ENCODE results near the gene ERICH4. TPM values are rescaled to one million over a fixed set of nuclear protein-coding genes. Genes with fewer than 3 reads are reported as not detected.

ERICH4 gene
- total RNA-seq, 1 donor from 2014 or later: not detected

DNA sequence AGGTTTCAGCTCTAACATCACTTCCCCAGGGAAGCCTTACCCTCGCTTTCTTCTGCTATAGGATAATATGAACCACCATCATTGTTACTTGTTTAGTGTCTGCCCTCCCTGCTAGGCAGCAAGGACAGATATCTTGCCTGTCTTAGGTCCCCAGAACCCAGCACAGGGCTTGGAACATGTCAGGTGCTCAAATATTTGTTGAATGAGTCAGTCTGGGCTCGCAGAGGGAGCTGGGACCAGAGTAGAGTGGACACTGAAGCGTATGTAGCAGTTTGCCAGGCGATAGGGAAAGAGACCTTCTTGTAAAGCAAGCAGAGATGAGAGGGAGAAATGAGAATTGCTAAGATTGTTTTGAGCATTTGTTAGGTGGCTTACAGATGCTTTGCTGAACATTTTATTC, 33.7 kb upstream of the ERICH4 start:
- peak; percentile 40 for DNase-seq (ENCODE audit: low read depth)
- no peak overlapping the region for H3K4me3 ChIP-seq (ENCODE audit: low read depth, low read length)
- TF ChIP-seq, protein P1, sequence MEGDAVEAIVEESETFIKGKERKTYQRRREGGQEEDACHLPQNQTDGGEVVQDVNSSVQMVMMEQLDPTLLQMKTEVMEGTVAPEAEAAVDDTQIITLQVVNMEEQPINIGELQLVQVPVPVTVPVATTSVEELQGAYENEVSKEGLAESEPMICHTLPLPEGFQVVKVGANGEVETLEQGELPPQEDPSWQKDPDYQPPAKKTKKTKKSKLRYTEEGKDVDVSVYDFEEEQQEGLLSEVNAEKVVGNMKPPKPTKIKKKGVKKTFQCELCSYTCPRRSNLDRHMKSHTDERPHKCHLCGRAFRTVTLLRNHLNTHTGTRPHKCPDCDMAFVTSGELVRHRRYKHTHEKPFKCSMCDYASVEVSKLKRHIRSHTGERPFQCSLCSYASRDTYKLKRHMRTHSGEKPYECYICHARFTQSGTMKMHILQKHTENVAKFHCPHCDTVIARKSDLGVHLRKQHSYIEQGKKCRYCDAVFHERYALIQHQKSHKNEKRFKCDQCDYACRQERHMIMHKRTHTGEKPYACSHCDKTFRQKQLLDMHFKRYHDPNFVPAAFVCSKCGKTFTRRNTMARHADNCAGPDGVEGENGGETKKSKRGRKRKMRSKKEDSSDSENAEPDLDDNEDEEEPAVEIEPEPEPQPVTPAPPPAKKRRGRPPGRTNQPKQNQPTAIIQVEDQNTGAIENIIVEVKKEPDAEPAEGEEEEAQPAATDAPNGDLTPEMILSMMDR (conservative IDR thresholded peaks at IDR 0.05; ENCODE audit: low read depth, low read length): no peak

DNA sequence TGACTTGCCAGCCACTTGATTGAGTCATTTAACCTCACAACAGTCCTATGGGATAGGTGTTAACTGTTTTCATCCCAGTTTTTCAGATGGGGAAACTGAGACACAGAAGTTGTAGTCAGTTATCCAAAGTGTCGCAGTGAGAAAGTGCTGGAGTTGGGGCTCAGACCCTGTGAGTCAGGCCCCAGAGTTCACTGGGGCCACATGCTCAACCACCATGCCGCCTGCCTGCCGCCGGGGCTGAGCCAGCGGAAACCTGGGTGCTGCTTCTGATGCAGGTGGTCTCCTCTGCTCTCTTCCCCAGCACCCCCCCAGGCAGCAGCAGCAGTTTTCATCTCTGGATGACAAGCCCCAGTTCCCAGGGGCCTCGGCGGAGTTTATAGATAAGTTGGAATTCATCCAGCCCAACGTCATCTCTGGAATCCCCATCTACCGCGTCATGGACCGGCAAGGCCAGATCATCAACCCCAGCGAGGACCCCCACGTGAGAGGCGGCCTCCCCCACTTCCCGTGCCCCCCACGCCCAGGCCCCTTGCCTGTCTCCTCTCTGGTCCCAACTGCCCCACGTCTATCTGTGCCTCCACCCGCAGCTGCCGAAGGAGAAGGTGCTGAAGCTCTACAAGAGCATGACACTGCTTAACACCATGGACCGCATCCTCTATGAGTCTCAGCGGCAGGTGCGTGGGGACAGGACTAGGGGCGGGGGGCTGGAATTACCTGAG, 32.5 kb upstream of the ERICH4 start:
- no peak overlapping the region for H3K4me3 ChIP-seq (ENCODE audit: low read depth, low read length)
- DNase-seq (ENCODE audit: low read depth): no peak
- TF ChIP-seq, protein P1 (conservative IDR thresholded peaks at IDR 0.05; ENCODE audit: low read depth, low read length): no peak

DNA sequence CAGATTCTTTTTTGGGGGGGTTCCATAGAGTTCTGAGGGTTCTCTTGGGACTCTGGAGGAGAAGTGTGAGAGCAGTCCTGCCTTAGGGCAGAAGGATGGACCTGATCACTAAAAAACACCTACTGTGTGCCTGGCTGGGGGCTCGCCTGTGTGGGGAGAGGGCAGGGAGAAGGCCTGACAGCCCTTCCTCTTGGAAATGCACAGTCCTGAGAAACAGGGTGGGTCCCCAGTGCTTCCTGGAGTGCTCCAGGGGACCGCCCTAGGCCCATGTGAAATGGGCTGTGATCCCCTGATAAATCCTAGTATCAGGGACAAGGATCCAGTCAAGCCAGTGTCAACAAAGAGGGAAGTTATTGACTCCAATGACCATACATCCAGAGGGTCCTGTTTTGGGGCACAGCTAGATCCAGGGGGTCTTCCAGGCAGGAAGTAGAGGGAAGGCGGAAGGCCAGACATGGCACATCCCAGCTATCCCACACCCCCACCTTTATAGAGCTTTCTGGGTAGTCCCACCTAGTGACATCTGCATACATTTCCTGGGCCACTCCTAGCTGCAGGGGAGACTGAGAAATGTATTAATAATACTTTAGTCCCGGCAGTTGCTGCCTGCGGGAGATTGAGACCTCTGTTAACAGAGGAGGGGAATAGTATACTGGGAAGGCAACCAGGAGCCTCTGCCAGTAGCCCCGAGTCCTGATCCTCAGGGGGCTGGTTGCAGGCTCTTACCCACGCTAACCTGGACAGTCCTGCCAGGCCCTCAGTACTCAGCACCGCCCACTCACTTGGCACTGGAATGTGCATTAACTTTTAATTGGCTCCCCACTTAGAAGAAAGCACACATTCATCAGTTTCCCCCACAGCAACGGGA, 31.6 kb upstream of the ERICH4 start:
- no peak for DNase-seq (ENCODE audit: low read depth)
- H3K4me3 ChIP-seq (ENCODE audit: low read depth, low read length): no peak overlapping the region
- TF ChIP-seq, protein P1 (conservative IDR thresholded peaks at IDR 0.05; ENCODE audit: low read depth, low read length): no peak

DNA sequence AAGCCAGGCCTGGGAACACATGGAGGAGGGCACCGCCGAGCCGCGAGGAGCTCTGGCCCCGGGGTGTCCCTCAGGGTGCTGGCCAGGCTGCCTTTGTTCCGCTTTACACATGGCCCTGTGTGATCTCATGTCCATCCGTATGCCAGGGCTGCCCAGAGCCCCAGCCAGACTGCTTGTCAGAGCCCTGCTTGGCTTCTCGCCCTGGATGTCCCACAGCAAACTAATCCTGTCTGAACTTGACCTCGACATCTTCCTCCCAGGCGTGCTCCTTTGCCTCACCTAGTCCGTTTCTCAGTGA, 31.0 kb upstream of the ERICH4 start:
- no peak overlapping the region for H3K4me3 ChIP-seq (ENCODE audit: low read depth, low read length)
- no peak for DNase-seq (ENCODE audit: low read depth)
- TF ChIP-seq, protein P1 (conservative IDR thresholded peaks at IDR 0.05; ENCODE audit: low read depth, low read length): no peak

DNA sequence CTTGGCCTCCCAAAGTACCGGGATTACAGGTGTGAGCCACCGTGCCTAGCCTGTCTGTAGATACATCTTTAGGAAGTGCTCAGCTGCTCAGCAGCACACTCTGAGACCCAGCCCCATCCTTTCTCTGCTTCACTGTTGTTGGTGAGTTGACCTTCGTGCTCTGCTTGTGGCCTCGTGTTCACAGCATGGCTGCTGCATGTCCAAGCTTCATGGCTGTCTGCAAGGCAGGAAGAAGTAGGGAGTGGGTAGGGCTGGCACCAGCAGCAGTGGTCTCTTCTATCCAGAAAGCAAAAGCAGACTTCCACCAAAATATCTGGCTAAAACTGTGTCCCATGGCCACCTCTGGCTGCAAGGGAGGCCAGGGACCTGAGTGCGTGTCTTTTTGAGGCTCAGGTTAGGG, 30.0 kb upstream of the ERICH4 start:
- no peak overlapping the region for H3K4me3 ChIP-seq (ENCODE audit: low read depth, low read length)
- TF ChIP-seq, protein P1 (conservative IDR thresholded peaks at IDR 0.05; ENCODE audit: low read depth, low read length): no peak
- DNase-seq (ENCODE audit: low read depth): no peak

DNA sequence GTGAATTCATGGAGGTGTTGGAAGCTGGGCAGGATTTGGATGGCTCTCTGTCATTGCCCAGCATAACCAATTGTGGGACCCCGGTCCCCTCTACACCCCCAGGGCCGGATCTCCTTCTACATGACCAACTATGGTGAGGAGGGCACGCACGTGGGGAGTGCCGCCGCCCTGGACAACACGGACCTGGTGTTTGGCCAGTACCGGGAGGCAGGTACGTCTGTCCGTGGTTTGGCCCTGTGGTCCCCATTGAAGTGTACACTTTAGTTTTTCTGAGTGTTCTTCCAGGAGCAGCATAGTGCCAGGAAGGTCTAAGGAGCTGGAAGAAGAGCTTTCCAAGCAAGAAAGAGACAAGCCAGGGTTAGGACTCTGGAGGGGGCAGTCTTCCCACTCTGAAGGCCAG, 29.0 kb upstream of the ERICH4 start:
- TF ChIP-seq, protein P1 (conservative IDR thresholded peaks at IDR 0.05; ENCODE audit: low read depth, low read length): no peak
- DNase-seq (ENCODE audit: low read depth): no peak
- no peak overlapping the region for H3K4me3 ChIP-seq (ENCODE audit: low read depth, low read length)

Measured in epithelial cell of proximal tubule (primary cell).